Neutrophil (primary cell): ENCODE data around the gene SCNN1G.

Experiments used
- H3K27ac ChIP-seq: fragments of 200-600 bp; sonication (generic); 2 replicates; pipeline ENCODE4 v1.5.1; 2016; ENCODE audit warnings: mild to moderate bottlenecking, moderate library complexity
- H3K27me3 ChIP-seq: fragments of 200-600 bp; sonication (generic); 2 replicates; pipeline ENCODE4 v1.6.0; 2016; ENCODE audit warnings: mild to moderate bottlenecking
- H3K36me3 ChIP-seq: fragments of 200-600 bp; sonication (generic); 2 replicates; pipeline ENCODE4 v1.5.1; 2017
- H3K4me1 ChIP-seq, 2 experiments: fragments of 200-600 bp in 1 of 2; sonication (generic) in 1 of 2; 1 replicate in 1 of 2; 2 replicates in 1 of 2; pipeline versions ENCODE4 v1.5.1 to v1.6.1; 2013 to 2016; ENCODE audit warnings: low read depth in 1 of 2, low read length in 1 of 2, mild to moderate bottlenecking in 1 of 2, moderate library complexity in 1 of 2; ENCODE audit not compliant: control insufficient read depth in 1 of 2, insufficient read depth in 1 of 2
- H3K4me3 ChIP-seq, 2 experiments: fragments of 200-600 bp in 1 of 2; sonication (generic) in 1 of 2; 1 replicate in 1 of 2; 2 replicates in 1 of 2; pipeline ENCODE4 v1.5.1; 2013 to 2016; ENCODE audit warnings: low read depth in 1 of 2, low read length in 1 of 2, mild to moderate bottlenecking in 1 of 2, moderate library complexity in 1 of 2
- H3K9me3 ChIP-seq: fragments of 200-600 bp; sonication (generic); 2 replicates; pipeline ENCODE4 v1.5.1; 2016
- TF ChIP-seq, protein P1 (sequence below): fragments of 200-600 bp; sonication (generic); IDR thresholded peaks from 2 replicates; pipeline ENCODE4 v1.5.1; 2016; ENCODE audit warnings: antibody characterized with exemption

The SCNN1G gene

DNA sequence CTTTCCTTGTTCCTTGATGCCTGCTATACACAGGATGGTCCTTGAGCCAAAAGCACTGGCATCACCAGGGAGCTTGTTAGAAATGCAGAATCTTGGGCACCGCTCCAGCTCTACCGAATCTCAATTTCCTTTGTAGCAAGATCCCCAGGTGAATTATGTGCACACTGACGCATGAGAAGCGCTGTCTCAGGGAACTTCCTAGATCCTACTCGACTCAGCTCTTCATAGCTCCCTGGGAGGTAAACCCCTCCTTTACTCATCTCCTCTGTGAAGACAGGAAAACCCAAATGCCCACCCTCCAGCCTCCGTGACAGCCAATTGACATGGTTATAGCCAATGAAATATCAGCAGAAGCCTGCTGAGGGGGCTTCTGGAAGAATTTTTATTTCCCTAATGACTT lies 37.4 kb upstream of the SCNN1G start:
- peaks cover 16 to 17% of the 10 kb centered on the region in 2 experiments for H3K4me1 ChIP-seq
- H3K9me3 ChIP-seq: no peaks in the 10 kb centered on the region
- peaks cover 12% of the 10 kb centered on the region for H3K27me3 ChIP-seq
- H3K27ac ChIP-seq: no peak overlapping the region
- H3K36me3 ChIP-seq: no peaks in the 10 kb centered on the region
- TF ChIP-seq, protein P1, sequence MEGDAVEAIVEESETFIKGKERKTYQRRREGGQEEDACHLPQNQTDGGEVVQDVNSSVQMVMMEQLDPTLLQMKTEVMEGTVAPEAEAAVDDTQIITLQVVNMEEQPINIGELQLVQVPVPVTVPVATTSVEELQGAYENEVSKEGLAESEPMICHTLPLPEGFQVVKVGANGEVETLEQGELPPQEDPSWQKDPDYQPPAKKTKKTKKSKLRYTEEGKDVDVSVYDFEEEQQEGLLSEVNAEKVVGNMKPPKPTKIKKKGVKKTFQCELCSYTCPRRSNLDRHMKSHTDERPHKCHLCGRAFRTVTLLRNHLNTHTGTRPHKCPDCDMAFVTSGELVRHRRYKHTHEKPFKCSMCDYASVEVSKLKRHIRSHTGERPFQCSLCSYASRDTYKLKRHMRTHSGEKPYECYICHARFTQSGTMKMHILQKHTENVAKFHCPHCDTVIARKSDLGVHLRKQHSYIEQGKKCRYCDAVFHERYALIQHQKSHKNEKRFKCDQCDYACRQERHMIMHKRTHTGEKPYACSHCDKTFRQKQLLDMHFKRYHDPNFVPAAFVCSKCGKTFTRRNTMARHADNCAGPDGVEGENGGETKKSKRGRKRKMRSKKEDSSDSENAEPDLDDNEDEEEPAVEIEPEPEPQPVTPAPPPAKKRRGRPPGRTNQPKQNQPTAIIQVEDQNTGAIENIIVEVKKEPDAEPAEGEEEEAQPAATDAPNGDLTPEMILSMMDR: no peak
- H3K4me3 ChIP-seq: no peak overlapping the region

DNA sequence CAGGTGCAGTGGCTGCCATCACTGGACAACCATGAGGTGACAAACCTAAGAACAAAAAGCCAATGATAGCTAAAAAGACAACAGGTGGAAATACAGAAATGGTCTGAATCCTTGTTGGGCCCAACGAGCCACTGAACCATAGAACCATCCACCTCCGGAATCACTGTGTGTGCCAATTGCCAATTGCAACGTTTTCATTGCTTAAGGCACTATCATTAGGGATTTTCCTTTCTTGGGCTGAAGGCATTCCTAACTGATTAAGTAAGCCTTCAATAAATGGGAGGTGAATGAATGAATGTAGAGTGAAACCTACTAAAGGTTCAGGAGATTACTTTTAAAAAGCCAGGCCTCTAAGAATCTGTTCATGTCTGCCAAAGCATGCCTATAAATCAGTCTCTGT lies 36.9 kb upstream of the SCNN1G start:
- no peak overlapping the region for H3K4me3 ChIP-seq
- H3K27ac ChIP-seq: no peak overlapping the region
- no peaks in the 10 kb centered on the region for H3K9me3 ChIP-seq

DNA sequence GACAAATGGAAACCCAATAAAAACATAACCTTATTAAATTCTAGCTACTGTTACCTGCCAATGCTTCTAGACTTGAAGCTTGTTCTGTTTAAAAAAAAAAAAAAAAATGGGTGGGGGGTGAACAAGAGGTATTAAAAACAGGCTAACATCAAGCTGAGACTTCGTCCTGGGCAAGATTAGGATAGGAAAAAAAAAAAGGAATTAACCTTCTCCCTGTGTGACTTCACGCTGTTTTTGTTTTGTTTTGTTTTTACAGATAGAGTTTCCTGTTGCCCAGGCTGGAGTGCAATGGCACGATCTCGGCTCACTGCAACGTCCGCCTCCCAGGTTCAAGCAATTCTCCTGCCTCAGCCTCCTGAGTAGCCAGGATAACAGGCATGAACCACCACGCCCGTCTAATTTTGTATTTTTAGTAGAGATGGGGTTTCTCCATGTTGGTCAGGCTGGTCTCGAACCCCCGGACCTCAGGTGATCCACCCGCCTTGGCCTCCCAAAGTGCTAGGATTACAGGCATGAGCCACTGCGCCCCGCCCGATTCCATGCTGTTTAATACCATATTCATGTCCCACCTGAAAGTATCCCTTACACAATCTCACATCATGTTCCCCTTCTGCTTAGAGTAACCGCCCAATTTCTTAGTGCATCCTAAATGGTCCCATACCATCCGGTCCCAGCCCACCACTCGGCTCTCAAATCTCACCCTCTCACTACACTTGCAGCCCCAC lies 35.5 kb upstream of the SCNN1G start:
- Histone ChIP-seq H3K27ac (no peak overlapping the region), H3K4me3 (no peak overlapping the region), H3K27me3 (peaks cover 28% of the 10 kb centered on the region), H3K4me1 (peaks cover 16 to 17% of the 10 kb centered on the region in 2 experiments), H3K9me3 (no peaks in the 10 kb centered on the region), H3K36me3 (no peaks in the 10 kb centered on the region)
- TF ChIP-seq, protein P1: no peak

More for the DNA sequence above, 36.9 kb upstream of the SCNN1G start:
- peaks cover 14% of the 10 kb centered on the region for H3K27me3 ChIP-seq
- peaks cover 16 to 17% of the 10 kb centered on the region in 2 experiments for H3K4me1 ChIP-seq
- H3K36me3 ChIP-seq: no peaks in the 10 kb centered on the region
- TF ChIP-seq, protein P1: no peak

DNA sequence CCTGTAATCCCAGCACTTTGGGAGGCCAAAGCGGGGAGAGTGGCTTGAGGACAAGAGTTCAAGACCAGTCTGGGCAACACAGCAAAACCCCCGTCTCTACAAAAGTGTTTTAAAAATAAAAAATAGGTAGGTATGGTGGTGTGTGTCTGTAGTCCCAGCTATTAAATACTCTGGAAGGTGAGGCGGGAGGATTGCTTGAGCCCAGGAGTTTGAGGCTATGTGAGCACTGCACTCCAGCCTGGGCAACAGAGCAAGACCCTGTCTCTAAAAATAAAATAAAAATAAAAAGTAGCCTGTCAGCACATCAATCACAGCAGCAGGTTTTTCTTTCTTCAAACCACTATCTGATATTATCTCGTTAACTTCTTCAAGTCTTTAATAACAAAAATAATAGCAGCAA lies 34.9 kb upstream of the SCNN1G start:
- no peaks in the 10 kb centered on the region for H3K36me3 ChIP-seq
- TF ChIP-seq, protein P1: no peak
- H3K27me3 ChIP-seq: peaks cover 35% of the 10 kb centered on the region
- H3K27ac ChIP-seq: no peak overlapping the region
- no peaks in the 10 kb centered on the region for H3K9me3 ChIP-seq
- H3K4me3 ChIP-seq: no peak overlapping the region
- peaks cover 16 to 17% of the 10 kb centered on the region in 2 experiments for H3K4me1 ChIP-seq

DNA sequence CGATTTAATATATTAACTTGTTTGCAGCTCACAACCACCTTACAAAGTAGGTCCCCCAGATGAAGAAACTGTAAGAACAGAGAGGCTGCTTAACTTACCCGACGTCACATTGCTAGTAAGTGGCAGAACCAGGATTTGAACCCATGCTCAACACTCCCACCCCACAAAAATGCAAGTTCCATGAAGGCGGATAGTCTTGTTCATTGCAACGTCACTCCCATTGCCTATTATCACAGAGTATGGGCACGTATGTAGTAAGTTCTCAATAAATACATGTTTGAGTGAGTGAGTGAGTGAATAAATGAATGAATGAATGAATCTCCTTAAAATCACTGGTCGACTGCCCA lies 34.4 kb upstream of the SCNN1G start:
- peak overlapping the region; percentile 56 to 62 for H3K4me3 ChIP-seq
- no peaks in the 10 kb centered on the region for H3K9me3 ChIP-seq
- no peak overlapping the region for H3K27ac ChIP-seq
- peaks cover 16 to 17% of the 10 kb centered on the region in 2 experiments for H3K4me1 ChIP-seq
- TF ChIP-seq, protein P1: no peak
- H3K36me3 ChIP-seq: no peaks in the 10 kb centered on the region
- peaks cover 39% of the 10 kb centered on the region for H3K27me3 ChIP-seq
